Left colon (tissue), 2 donors: ENCODE measurements around the gene HUS1. TPM values are rescaled to one million over a fixed set of nuclear protein-coding genes. Genes with fewer than 3 reads are reported as not detected.
"Not testable (repeated sequence)": the region's sequence is repeated elsewhere in the genome, so short reads cannot be mapped to it uniquely, and the experiment has no call there.

Experiments
- ATAC-seq: fragments of 200-7000 bp; cut with Tn5 transposase; one replicate; pipeline ENCODE4 v1.9.1; 2020; ENCODE audit warnings: mild to moderate bottlenecking, moderate library complexity
- DNase-seq, 2 donors: peaks; one replicate each; pipeline ENCODE4 v3.0.0-alpha.2; 2020
- intact Hi-C, 2 donors: fragments of 100-400 bp; cut with DNase I in 1 of 2; cut with micrococcal nuclease in 1 of 2; formaldehyde crosslinking; loops; one replicate each; pipeline versions ENCODE4 v1.11.2 to v1.14.0; 2022; cut with DNase I, micrococcal nuclease
- total RNA-seq, 2 donors: library from RNA; stranded (reverse); fragmentation: NEBNext Ultra II Directional; extraction: Animal tissue kit (Norgen Biotek cat#: 25700); gene quantifications; one replicate each; pipeline ENCODE4 v1.2.1, GENCODE V29; 2021
- donor health status: DM: no; HTN: no; CAD: no.
- donor health status: DM: yes; HTN: yes; CAD: no.

HUS1 gene
- total RNA-seq, 2 donors from 2014 or later = 38.7 to 41.0 TPM

DNA sequence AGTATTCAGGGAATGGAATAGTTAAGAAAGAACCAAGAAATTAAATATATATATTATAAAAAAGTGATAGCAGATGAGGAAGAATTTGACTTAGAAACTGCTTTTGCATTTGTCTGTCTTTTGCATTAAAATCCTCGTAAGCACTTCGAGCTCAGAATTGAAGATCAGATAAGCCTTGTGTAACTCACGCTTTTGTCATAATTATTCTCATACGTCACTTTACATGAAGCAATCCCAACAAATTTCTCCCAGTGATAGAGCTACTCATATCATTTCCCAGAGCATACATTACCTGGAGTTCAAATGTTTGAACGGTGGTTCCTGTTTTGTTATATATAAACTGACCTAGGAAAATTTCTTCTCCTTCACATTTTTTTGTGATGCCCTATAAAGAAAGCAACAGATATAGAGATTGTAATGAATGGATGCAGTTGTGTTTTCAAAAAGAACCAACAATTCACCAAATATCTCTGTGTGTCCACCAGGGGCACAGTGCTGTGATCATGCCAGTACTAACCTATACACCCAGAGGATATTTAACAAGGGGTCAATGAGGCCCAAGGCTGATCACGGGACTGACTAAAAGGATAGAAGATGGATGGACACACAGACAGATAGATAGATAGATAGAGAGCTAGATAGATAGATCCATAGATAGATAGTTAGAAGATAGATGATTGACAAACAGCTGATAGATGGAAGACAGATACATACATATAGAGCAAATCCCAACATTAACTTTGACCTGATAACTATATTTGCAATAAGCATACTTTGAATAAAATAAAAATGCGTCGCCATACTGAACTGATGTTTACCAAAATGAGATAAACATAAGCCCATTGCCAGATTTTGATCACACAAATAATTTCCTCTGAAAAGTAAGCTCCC lies 9.3 kb upstream of the HUS1 start:
- intact Hi-C loops = no loop called here
- ATAC-seq (no peak), DNase-seq (no peak)

DNA sequence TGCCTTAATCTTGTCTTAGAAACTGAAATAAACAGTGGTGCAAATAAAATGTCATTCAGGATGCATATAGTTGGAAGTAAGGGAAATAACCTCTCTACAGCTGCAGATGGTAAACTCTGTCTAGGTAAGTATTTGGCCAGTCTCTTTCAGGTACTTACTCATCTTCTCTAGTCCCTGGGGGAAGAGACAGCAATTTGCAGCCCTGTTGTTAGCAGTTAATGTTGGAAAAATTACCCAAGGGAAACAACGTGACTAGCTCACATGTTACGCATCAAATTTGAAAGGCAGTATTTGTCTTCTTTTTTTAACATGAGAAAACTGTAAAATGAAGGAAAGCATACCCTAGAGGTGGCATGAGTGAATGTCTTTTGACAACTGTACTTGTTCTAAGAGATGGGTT lies 3.2 kb upstream of the HUS1 start:
- intact Hi-C loops = no loop called here
- ATAC-seq (no peak), DNase-seq (no peak)

DNA sequence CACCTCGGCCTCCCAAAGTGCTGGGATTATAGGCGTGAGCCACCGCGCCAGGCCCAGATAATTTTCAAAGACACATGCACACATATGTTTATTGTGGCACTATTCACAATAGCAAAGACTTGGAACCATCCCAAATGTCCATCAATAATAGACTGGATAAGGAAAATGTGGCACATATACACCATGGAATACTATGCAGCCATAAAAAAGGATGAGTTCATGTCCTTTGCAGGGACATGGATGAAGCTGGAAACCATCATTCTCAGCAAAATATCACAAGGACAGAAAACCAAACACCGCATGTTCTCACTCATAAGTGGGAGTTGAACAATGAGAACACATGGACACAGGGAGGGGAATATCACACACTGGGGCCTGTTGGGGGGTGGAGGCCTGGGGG lies 1.2 kb upstream of the HUS1 start:
- ATAC-seq, DNase-seq, intact Hi-C loops: not testable (repeated sequence)

DNA sequence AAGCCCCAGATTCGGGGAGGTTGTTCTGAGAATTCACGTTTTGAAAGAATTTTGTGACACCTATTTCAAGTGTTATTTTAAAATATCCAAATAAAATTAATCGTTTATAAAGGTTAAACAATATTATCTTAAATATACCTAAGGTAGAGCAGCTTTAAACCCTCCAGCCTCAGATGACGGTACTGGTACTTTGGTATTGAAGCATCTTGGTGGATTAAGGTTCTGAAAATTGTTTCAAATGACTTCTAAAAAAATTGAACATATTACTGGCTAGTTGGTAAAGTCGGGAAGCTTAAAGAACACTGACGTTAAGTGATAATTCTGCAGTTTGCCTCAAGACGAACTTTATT lies 392 bp upstream of the HUS1 start:
- no peak for DNase-seq
- intact Hi-C loops = no loop called here
- ATAC-seq = no peak

DNA sequence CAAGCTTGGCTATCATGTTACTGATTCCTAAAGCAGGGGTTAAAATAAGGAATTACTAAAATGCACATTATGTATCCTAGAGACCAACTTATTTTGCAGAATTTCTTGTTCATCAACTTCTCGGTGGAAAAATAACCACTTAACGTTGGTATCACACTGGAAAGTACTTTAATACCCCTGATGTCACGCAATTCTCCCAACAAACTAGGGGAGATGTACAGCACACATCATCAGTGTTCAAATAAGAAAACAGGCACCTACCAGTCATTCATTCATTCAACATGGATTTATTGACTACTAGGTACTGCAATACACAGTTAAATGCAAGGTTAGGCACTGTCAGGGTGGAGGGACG lies 648 bp downstream of the HUS1 start:
- intact Hi-C loops = no loop called here
- no peak for DNase-seq
- no peak for ATAC-seq

DNA sequence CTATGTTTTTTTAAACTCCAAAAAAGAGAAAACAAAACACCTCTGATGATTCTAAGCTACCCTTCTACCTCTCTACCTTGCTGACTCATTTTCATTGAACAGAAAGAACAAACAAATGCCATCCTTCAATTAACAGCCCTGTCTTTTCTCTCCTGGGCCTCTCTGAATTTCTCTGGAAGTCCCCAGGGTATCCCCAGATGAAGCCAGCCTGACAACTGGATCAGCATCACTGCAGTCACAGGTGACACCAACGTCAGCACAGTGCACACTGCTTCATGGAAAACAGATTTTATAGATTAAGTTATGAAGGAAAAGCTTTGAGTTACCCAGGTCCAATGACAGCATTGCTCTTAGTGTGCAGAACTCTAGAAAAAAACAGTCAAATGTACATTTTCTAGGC lies 5.7 kb downstream of the HUS1 start:
- DNase-seq = no peak
- ATAC-seq = no peak
- intact Hi-C loops = no loop called here

DNA sequence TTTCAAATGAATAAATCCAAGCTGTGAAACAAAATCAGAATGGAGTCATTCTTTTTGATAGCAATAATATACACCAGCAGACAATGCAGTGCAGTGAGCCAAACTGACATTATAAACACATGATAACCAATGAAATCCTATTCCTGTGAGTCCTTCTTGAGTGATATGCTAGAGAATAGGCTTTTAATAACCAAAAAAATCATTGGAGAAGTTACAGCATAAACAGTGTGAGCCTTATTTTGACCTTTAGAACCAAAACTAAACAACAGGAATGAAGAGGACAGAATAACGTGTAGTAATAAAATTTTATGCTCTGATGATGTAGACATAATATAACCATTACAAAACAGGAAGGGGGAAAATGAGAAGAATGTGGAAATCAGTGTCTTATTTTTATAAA lies 8.7 kb downstream of the HUS1 start:
- intact Hi-C loops = no loop called here
- DNase-seq (no peak), ATAC-seq (peak; percentile 76)

DNA sequence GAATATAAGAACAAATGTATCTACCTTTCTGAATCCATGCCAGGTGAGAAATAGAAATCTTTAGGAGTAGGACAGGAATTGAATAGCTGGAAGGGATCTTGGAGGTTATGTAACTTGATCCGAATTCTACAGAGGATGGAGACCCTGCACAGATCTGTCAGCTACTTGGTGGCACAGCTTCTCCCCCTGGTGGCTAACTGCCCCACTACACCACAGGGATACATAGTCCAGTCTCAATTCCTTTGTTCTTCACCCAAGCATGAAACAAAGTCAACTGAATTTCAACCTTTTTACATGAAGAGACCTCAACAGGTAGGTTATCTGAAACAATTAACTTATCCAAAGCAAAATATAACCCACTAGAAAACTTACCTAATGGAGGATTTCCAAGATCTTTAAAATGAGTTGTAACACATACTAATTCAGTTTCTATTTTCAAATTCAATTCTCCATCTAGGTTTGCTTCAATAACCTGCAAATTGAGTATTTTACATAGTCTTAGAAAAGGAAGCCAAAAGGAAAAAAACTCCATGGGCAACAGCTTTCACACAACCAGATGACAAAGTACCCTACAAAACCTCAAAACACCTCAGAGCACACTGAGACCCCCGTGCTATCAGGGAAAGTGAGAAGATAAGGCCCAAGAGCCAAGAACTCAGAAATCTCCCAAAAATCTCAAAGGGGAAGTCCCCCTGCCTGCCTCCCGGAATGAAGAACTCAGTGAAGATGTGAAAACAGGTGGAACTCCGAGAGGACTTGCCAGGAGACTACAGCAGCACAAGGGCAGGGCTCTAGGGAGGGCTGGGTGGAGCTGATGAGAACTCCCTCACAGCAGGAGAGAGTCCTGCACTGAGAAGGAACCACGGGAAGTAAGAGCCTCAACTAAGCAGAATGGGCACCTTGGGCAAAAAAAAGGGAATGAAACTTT lies 10.3 kb downstream of the HUS1 start:
- DNase-seq = peak; percentile 78 to 82

DNA sequence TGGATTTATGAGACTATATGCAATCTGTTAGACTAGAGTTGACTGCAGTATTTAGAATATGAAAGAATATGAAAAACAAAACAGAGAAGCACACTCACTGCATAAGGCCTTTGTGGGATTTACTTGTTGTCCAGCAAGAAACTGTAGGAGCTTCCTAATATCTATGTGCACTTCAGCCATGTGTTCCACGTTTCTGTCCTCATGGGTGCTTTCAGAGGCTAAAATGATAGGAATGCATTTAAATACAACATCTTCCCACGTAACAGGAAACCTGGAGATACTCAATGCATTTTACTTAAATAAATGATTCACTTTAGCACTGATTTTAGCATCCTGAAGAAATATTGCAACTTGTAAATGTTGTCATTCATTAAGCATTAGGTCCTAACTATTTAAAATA lies 11.7 kb downstream of the HUS1 start:
- intact Hi-C loops = no loop called here
- no peak for DNase-seq
- no peak for ATAC-seq

More for the DNA sequence above, 10.3 kb downstream of the HUS1 start:
- intact Hi-C loops = no loop called here
- peak; percentile 82 for ATAC-seq

DNA sequence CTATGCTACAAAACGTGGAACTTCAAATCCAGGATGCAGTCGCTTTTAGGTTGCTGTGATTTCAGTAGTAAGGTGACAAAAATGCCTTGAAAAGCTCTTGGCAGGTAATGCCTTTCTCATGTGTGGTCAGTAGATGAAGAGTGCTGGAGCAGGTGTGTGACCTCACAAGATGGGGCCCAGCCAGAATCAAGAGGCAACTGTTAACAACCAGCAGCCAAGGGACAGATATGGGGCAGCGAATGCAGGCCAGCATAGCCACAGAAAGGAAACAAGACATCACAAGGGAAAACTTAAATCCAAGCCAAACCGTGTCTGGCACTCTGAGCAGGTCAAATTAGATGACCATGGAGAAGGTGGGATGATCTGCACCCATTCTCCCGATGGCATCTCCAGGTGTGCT lies 12.3 kb downstream of the HUS1 start:
- intact Hi-C loops = no loop called here
- no peak for DNase-seq
- ATAC-seq = no peak

DNA sequence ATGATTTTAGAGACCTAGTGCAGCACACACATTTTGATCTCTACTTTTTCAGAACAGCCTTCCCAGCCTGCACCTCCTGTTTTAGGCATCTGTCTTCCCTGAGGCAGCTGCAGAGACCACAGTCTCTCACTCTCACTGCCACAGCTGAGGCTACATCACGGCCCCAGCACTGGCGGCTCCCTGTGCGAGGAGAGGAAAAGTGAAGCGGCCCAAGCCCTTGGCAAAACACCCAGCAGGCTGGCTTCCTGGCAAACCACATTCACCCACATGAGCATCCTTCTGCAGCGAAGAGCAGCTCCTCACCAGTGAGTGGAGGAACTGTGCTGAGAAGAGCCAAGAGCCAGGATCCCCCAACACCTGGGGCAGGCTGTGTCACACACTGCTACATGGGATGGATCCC lies 14.0 kb downstream of the HUS1 start:
- ATAC-seq (no peak), DNase-seq (no peak)
- intact Hi-C loops = no loop called here

DNA sequence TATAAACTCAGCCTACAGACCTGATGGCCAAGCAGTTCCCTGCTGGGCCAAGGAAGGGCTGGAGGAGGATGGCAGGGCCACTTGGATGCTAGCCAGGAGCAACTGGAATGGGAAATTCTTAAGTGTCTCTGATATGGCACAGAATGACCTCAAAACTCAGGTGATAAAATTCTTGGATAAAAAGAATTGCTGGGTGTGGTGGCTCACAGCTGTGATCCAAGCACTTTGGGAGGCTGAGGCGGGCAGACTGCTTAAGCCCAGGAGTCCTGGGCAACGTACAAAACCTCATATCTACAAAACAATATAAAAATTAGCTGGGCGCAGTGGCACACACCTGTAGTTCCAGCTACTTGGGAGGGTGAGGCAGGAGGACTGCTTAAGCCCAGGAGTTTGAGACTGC lies 17.2 kb downstream of the HUS1 start:
- ATAC-seq = peak; percentile 93
- DNase-seq = peak; percentile 50 to 65
- intact Hi-C loops = no loop called here

DNA sequence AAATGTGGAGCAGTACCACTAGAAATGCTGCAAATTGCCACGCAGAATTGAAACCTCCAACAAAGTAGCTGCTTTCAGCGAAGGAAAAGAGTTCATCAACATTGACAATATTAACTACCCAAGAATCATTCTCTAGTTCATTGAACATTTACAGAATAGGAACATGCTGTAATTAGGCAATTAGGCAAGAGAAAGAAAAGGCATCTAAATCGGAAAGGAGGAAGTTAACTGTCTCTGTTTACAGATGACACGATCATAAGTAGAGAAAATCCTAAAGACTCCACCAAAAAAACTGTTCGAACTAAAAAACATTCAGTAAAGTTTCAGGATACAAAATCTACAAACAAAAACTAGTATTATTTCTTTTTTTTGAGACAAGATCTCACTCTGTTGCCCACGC lies 22.3 kb downstream of the HUS1 start:
- intact Hi-C loops = no loop called here
- no peak for DNase-seq
- no peak for ATAC-seq

DNA sequence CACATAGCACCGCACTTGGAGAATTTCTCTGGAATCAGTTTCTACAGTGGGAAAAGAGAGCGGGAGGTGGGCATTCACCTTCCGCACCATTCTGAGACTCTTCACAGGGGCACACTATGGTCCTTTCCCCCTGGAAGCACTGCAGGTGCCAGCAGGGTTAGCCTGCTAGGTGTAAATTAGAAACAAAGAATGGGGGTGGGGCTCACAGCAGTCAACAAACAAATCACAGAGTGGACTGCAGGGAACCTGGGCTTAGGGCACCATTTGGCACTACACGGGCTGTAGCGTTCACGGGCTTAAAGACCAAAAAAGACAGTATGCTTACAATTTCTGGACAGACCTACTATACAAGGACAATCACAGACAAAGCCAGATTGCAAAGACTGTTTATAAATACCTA lies 23.2 kb downstream of the HUS1 start:
- no peak for ATAC-seq
- no peak for DNase-seq
- intact Hi-C loops = no loop called here

DNA sequence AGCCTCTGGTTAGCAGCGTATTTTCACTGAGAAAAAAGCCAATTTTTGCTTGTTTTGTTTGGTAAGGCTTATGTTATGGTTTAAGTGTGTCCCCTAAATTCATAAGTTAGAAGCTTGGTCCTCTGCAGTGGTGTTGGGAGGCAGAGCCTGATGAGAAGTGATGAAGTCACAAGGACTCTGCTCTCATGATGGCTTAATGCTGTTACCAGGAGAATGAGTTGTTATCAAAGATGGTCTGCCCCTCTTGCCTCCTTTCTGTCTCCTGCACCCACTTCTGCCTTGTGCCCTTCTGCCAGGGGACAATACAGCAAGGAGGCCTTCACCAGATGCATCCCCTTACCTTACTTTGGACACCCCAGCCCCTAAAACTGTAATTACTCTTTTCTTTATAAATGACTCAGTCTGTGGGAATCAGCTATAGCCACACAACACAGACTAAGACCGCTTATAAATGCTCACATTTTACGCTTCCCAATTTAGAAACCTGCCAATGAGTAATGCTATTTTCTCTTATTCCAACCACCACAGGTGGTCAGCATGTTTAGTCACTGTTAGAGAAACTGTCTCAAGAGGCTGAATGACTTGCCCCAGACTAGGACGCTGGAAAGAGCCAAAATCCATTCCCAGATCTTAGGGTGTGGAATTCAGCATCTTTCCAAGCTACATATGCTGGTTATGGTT lies 25.0 kb downstream of the HUS1 start:
- DNase-seq = no peak
- intact Hi-C loops = no loop called here
- ATAC-seq = no peak

DNA sequence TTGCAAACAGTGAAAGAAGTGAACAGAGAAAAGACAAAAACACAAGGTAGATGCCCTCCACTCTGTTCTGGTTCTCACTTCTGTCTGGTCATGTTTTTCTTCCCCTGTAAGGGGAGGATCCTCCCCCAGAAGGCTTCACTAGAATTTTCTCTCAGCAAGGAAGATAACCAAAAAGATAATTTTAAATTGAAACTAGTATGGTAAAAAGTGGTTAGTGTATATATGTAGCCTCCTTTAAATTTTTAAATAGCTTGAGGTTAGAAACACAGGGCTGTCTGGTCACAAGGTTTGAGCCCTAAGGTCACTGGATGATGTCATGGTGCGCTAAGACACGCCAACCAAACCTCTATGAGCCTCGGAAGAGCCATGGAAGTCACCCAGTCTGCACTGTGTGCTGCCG lies 25.6 kb downstream of the HUS1 start:
- ATAC-seq = no peak
- intact Hi-C loops = no loop called here

DNA sequence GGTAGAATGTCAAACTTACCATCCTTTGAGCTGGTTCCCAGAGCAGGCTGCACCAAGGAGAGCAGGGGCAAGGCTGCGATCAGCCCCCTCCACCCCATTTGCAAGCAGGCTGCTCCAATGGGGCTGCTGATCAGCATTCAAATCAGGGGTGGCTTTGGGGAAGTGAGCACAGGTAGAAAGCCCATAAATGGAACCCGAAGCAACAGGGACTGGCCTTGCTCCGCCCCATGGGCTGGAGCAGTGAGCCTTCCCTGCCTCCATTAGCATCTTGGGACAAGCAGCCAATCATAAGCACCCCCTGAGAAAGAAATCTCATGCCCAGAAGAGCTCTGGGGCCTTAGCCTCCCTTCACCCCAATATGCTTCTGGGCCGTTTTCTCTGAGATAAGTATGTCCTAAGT lies 27.2 kb downstream of the HUS1 start:
- intact Hi-C loops = no loop called here
- DNase-seq (no peak), ATAC-seq (no peak)

More for the DNA sequence above, 25.6 kb downstream of the HUS1 start:
- no peak for DNase-seq

DNA sequence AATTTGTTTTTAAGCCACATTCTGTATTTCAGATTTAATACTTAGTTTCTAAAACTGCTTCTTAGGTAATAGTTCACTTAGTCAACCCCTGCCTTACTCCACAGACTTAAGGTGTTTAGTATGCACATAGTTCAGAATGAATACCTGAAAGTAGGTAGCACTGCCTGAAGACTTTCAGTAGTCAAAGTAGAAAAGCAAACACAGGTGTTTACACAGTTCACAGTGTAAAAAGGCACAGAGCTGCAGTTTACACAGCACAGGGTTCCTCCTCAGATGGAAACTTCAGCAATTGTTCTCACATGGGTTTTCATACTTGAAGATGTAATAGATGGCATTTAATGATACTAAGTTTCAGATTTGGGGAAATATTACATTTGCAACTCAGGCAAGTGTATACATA lies 28.0 kb downstream of the HUS1 start:
- intact Hi-C loops = no loop called here
- ATAC-seq (peak; percentile 90), DNase-seq (no peak)

DNA sequence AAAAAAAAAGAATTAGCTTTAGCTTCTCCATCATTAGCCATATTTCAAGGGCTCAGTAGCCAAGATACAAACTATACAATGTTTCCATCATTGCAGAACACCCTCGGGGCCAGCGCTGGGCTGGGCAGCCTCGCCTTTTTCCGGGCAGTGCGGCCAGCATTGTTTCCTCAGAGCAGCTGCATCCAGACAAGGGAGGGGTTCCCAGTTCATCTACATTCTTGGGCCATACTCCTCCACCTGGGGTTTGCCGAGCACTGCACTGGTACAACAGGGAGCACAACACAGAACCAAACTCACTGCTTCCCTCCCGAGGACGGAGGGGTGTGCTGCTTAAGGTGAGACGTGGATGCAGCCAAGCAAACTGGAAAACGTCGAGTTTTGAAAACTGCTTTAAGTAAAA lies 28.7 kb downstream of the HUS1 start:
- peak; percentile 66 to 73 for DNase-seq
- peak; percentile 88 for ATAC-seq
- intact Hi-C loops = no loop called here

DNA sequence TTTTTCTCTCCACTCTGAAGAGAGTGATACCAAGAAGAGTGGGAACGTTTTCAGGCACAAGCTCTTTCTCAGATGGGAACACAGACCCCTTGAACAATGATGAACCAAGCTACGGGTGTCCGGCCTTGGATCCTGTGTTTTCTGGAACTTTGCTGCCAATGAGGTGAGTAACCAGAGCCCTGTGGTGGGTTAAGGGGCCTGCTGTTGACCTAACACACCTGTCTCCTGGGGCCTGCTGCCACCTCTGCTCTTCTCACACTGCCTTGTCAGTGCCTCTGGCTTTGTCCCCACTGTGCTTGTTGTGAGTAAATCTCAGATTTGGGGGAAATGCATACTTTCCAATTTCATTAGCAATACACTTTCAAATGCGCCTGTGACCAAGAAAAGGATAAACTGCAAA lies 29.7 kb downstream of the HUS1 start:
- intact Hi-C loops = no loop called here
- no peak for DNase-seq
- no peak for ATAC-seq
